OCI-M2 (cell line): ENCODE results near the gene MTMR4.
"Not testable (repeated sequence)": the region's sequence is repeated elsewhere in the genome, so short reads cannot be mapped to it uniquely, and the experiment has no call there.

Source experiments
- DNase-seq: peaks from one replicate; lab custom pipeline; 2025; ENCODE audit not compliant: unreplicated experiment; lab: John Stamatoyannopoulos, UW

The MTMR4 gene

GRCh38 chr17:58513965-58514769, at the start of gene MTMR4:
MTMR4 (minus strand) TSS chr17:58514638; CDS start chr17:58514407, 231 bp downstream.
- DNase-seq, result no peak

DNA sequence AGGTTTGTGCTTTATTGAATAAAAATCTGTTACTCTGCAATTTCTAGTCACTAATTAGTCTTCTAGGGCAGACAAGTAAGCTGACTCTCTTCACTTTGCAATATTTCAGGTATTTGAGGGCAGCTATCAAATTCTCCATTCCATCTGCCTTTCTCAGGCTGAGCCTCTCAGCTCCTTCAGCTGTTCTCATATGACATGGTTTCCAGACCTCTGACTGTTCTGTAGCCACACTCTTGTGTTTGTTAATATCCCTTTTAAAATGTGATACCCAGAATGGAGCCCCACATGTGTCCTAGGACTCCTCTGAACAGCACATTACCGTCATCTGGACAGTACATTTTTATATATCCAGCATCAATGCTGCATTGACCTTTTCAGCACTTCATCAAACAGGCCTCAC, 46.1 kb upstream of the MTMR4 start:
- DNase-seq, result no peak

- DNase-seq, result no peak
Measured at GRCh38 chr17:58557981-58558380, 43.5 kb upstream of the MTMR4 start.

DNA sequence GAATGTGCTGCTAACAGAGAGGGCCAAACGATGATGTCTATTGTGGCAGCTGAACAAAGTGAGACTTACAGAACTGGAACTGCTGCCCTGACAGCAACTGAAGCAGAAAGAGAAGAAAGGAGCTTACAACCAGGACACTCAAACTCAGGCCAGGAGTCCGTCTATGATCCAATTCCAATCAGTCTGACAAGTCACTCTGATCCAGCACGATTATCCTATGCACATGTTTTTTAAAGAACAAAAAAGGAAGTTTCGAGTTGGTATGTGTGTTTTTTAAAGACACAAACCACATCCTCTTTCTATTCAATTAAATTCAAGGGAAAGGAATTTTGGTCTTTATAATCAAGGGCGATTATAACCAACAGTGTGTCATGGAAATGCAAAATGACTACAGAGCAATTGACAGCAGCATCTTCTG, 42.4 kb upstream of the MTMR4 start:
- DNase-seq, result no peak

- DNase-seq, result not testable (repeated sequence)
Measured at GRCh38 chr17:58555109-58555508, 40.7 kb upstream of the MTMR4 start.

- no peak for DNase-seq
Measured at GRCh38 chr17:58541249-58541648, 26.8 kb upstream of the MTMR4 start.

GRCh38 chr17:58539698-58540097, 25.3 kb upstream of the MTMR4 start:
- DNase-seq, result no peak

- DNase-seq, result no peak
Measured at GRCh38 chr17:58538811-58539409, 24.5 kb upstream of the MTMR4 start.

GRCh38 chr17:58537266-58537665, 22.8 kb upstream of the MTMR4 start:
- no peak for DNase-seq

DNA sequence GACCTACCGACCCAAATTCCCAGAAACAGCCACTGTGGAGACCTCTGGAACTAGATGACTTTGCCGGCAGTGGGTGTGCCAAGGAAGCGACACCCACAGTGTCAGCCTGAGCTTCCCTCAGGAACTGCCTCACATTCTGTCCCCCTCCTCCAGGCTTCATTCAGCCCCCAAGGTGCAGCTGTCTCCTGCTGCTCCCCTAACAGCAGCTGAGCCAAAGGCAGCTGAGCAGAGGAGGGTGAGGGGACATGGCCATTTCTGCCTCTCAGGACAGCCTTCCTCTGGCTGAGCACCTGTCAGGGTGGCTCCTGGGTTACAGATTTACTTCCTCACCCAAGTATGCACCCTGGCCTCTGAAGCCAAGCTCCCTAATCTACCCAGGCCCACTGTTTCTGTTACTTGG, 22.1 kb upstream of the MTMR4 start:
- no peak for DNase-seq

DNA sequence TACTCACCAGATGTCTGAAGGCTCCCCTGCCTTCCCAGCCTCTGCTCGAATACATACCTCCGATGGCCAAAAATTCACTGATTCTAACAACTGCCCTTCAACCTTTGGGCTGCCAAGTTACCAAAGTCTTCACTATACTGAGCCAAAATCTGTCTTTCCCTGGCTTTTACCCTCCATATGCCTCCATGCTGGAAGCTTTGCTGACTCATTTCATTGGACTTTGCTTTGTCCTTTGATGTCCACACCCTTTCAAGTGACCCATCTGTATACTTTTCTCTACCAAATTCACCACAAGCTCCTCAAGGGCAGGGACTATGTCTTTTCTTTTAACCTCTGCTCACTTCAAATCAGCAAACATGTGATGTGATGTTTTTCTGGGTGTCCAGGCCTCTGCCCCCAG, 21.0 kb upstream of the MTMR4 start:
- no peak for DNase-seq

DNA sequence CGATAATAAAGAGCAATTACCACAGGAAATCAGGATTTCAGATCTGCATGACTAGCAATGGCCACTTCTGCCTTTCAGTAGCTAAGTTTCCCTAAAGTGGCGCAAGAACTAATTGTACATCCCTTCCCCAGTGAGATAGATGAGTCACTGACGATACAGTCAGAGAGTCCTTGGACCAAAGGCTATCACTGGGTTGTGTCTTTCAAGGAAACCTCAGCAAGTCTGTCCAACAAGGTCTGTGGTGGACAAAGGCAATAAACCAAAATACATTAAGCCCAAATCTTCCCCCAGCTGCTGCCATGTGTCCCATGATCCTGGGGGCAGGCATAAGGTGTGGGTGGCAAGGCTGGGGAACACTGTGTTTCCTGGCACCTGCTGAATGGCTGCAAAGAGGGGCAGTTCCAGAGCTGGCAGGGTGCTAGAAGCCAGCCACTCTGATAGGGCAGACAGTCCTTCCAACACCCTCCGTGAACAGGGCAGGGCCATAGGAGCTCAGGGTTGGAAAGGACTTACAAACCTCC, 20.5 kb upstream of the MTMR4 start:
- no peak for DNase-seq

GRCh38 chr17:58534331-58534730, 19.9 kb upstream of the MTMR4 start:
- DNase-seq, result no peak

DNA sequence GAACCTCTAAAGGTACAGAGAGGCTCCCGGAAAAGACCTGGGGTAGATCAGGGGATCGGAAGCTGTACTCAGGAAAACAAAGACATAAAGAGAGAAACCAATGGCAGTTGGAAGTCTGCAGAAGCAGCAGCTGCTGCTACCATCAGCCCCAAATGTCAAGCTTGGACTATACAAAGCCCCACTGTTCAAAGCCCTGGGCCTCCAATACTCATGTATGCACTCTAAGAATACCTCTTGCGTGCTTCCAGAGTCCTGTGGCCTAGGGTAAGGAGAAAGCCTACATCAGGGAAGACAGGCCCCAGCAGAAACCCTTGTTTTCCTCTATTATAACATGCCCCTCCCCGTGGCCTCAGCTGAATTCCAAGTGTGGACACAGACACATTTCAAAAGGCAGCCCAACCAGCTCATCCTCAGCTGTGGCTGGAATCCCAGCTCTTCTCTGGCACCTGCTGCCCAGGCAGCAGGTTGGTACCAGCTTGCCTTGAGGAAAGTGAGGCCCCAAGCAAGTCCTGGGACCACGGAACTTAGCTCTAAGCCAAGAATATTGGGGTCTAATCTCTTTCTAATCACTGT, 19.3 kb upstream of the MTMR4 start:
- no peak for DNase-seq

DNA sequence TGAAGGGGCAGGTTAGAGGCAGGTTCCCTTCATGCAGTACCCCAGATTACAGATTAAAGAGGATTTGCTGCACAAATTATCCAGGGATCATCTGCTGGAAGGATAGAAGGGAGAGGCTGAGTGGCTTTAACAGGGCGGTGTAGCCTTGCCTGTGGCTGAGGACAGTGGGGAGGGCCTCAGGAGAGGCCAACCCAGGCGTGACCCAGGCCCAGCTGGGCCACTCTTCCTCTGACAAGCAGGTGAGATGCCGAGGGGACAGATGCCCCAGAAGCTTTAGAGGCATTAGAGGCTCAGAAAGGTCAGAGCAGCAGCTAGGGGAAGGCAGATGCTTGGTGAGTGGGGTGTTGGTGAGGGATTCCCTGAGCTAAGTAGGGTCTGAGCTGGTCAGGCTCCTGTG, 18.1 kb upstream of the MTMR4 start:
- DNase-seq, result no peak

- DNase-seq, result no peak
Measured at GRCh38 chr17:58531661-58532554, 17.5 kb upstream of the MTMR4 start.

DNA sequence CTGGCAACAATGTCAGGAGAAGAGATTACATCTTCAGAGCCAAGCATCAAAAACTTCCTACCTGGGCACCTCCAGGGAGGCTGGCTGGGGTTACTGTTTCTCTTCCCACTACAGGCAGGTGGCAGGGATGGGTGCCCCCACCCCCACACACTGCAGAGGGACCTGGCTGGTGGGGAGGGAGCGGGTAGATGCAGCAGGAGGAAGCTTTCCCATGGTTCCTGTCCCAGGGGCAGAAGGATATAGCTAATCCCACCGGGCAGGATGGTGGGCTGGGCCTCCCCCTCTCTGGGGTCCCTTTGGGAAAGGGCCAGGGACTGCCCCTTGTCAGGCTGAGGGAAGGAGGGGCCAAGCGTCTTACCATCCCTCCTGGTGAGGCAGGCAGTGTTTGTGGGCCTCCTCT, 16.7 kb upstream of the MTMR4 start:
- no peak for DNase-seq

- DNase-seq, result no peak
Measured at GRCh38 chr17:58530655-58531054, 16.2 kb upstream of the MTMR4 start.

DNA sequence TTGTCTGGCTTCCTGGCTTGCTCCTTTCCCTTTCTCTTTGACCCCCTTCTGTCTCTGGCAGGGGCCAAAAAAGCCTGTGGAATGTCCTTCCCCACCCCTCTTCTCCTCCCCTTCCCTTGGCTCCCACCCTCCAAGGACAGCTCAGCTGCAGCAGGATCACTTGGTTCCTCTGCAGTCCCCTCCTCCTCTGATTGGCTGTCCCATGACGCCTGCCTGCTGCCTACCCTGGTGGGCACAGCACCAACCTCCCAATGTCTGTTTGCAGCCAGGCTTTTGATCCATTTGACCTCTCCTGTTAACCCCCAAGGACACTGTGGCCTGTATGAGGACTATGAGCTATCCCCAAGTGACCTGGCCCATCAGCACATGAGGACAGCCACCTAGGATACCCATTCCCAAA, 14.8 kb upstream of the MTMR4 start:
- DNase-seq, result no peak

GRCh38 chr17:58528443-58528842, 14.0 kb upstream of the MTMR4 start:
- no peak for DNase-seq

DNA sequence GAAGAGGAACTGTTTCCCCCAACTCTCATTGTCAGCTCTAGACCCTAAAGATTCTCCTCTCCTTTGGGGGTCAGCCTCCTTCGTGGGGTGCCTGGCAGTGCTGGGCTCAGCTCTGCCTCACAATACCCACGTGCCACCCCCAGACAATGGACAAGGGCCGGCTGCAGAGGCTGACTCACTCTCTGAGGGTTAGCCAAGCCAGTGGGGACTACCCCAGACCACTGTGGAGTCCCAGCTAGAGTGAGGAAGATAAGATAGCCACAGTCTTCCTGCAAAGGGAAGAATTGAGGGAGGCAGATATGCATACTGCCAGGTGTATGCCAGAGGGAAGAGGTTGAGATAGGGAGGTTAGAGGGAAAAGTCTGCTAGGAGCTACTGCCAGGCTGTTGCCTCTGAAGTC, 13.5 kb upstream of the MTMR4 start:
- DNase-seq, result no peak
